ENCODE data around the gene ZNF500.

DNA sequence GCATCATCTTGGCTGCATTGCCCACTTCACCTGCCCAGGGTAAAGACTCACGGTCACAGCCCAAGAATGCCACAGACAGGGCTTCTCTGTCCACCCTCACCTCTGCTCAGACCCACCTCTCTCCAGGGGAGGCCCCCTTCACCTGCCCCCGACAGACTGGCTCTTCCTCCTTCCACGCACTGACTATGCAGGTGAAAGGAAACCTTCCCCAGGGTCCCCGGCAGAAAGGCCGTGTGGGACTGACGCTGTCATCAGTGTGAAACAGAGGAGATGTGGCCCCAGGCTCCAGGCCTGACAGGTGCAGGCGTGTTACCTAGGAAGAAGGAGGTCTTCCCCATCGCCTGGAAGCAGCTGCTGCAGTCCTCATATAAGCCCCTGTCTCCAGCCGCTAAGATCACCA lies 44.8 kb upstream of the ZNF500 start:
- TF ChIP-seq, protein P1, sequence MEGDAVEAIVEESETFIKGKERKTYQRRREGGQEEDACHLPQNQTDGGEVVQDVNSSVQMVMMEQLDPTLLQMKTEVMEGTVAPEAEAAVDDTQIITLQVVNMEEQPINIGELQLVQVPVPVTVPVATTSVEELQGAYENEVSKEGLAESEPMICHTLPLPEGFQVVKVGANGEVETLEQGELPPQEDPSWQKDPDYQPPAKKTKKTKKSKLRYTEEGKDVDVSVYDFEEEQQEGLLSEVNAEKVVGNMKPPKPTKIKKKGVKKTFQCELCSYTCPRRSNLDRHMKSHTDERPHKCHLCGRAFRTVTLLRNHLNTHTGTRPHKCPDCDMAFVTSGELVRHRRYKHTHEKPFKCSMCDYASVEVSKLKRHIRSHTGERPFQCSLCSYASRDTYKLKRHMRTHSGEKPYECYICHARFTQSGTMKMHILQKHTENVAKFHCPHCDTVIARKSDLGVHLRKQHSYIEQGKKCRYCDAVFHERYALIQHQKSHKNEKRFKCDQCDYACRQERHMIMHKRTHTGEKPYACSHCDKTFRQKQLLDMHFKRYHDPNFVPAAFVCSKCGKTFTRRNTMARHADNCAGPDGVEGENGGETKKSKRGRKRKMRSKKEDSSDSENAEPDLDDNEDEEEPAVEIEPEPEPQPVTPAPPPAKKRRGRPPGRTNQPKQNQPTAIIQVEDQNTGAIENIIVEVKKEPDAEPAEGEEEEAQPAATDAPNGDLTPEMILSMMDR (IDR thresholded peaks at IDR 0.05) = no peak
- no peak for TF ChIP-seq POLR2A (IDR thresholded peaks at IDR 0.05)
- TF ChIP-seq POLR2AphosphoS5 (IDR thresholded peaks at IDR 0.05) = no peak
